Fibroblast of pulmonary artery (primary cell): ENCODE data around the gene SLC4A8.

ENCODE experiments used
- DNase-seq: peaks from one replicate; pipeline ENCODE4 v3.0.0-alpha.2; 2010; ENCODE audit warnings: low read depth
- H3K4me3 ChIP-seq: replicated peaks from 2 replicates; pipeline ENCODE4 v1.5.1; 2011; ENCODE audit warnings: low read depth, mild to moderate bottlenecking, control low read depth, low read length, moderate library complexity
- CTCF ChIP-seq: IDR thresholded peaks from 2 replicates; pipeline ENCODE4 v1.5.1; 2011; ENCODE audit warnings: mild to moderate bottlenecking, control low read depth, low read length, inconsistent platforms; ENCODE audit errors: missing control alignments

SLC4A8 gene

GRCh38 chr12:51530208-51530607 lies 105.6 kb downstream of the SLC4A8 start:
- no peak for DNase-seq
- no peak for TF ChIP-seq CTCF
- H3K4me3 ChIP-seq, result no peak overlapping the region

GRCh38 chr12:51531284-51531977 lies 106.8 kb downstream of the SLC4A8 start:
- no peak for TF ChIP-seq CTCF
- no peak for DNase-seq
- H3K4me3 ChIP-seq, result no peak overlapping the region

- peak; percentile 97 for TF ChIP-seq CTCF
- DNase-seq, result peak; percentile 79
- no peak overlapping the region for H3K4me3 ChIP-seq
Measured at GRCh38 chr12:51531978-51532497, 107.4 kb downstream of the SLC4A8 start.

- H3K4me3 ChIP-seq, result no peak overlapping the region
- DNase-seq, result peak; percentile 42
- peak; percentile 28 for TF ChIP-seq CTCF
Measured at GRCh38 chr12:51533799-51534198, 109.2 kb downstream of the SLC4A8 start.

- no peak overlapping the region for H3K4me3 ChIP-seq
- no peak for DNase-seq
- TF ChIP-seq CTCF, result no peak
Measured at GRCh38 chr12:51534216-51535074, 109.8 kb downstream of the SLC4A8 start.

- no peak overlapping the region for H3K4me3 ChIP-seq
- peak; percentile 17 for TF ChIP-seq CTCF
- peak; percentile 27 for DNase-seq
Measured at GRCh38 chr12:51536159-51536558, 111.5 kb downstream of the SLC4A8 start.
